HG03354 (cell line): ENCODE data around the gene DALRD3.

Experiments
- ATAC-seq: cut with Tn5 transposase; IDR thresholded peaks from one replicate; pipeline ENCODE4 v1.9.1; 2021; ENCODE audit warnings: mild to moderate bottlenecking; ENCODE audit not compliant: unreplicated experiment, poor library complexity, severe bottlenecking

DALRD3 gene

GRCh38 chr3:48983096-48983495 lies 35.3 kb downstream of the DALRD3 start:
- ATAC-seq: no peak

GRCh38 chr3:48982686-48983085 lies 35.7 kb downstream of the DALRD3 start:
- no peak for ATAC-seq

GRCh38 chr3:48982016-48982415 lies 36.4 kb downstream of the DALRD3 start:
- ATAC-seq: no peak

GRCh38 chr3:48980295-48980694 lies 38.1 kb downstream of the DALRD3 start:
- ATAC-seq: no peak

GRCh38 chr3:48979451-48979850 lies 38.9 kb downstream of the DALRD3 start:
- no peak for ATAC-seq

GRCh38 chr3:48974076-48974864 lies 44.1 kb downstream of the DALRD3 start:
- no peak for ATAC-seq

- ATAC-seq: no peak
Measured at GRCh38 chr3:48970586-48970985, 47.8 kb downstream of the DALRD3 start.

- ATAC-seq: no peak
Measured at GRCh38 chr3:48966876-48967361, 51.5 kb downstream of the DALRD3 start.

GRCh38 chr3:48966367-48966766 lies 52.0 kb downstream of the DALRD3 start:
- ATAC-seq: no peak
